COR-L47 (cell line): ENCODE data around the gene PLAA.

Experiments
- DNase-seq: peaks from one replicate; lab custom pipeline; 2025; lab: John Stamatoyannopoulos, UW

The PLAA gene

GRCh38 chr9:26946753-26947727 is at the start of gene PLAA:
PLAA (minus strand) TSS chr9:26947242; CDS start chr9:26947045, 197 bp downstream.
- peak; percentile 94 for DNase-seq

- no peak for DNase-seq
These were observed 48.8 kb upstream of the PLAA start for GRCh38 chr9:26995810-26996209.

- DNase-seq: no peak
These were observed 36.3 kb upstream of the PLAA start for GRCh38 chr9:26983340-26983739.

GRCh38 chr9:26975728-26976707 is 29.0 kb upstream of the PLAA start:
- peak; percentile 17 for DNase-seq

GRCh38 chr9:26974927-26975326 is 27.9 kb upstream of the PLAA start:
- DNase-seq: no peak

- no peak for DNase-seq
These were observed 26.9 kb upstream of the PLAA start for GRCh38 chr9:26973989-26974388.

- no peak for DNase-seq
These were observed 24.7 kb upstream of the PLAA start for GRCh38 chr9:26971721-26972120.

GRCh38 chr9:26956860-26957233 is 9.8 kb upstream of the PLAA start:
- no peak for DNase-seq

- DNase-seq: peak; percentile 100
These were observed 9.1 kb upstream of the PLAA start, which contains the start of gene IFT74 for GRCh38 chr9:26955921-26956859. IFT74 (plus strand) TSS chr9:26956412; CDS start chr9:26961968, 5,556 bp downstream.

- DNase-seq: no peak
These were observed 8.3 kb upstream of the PLAA start for GRCh38 chr9:26955222-26955903.

- no peak for DNase-seq
These were observed 7.0 kb upstream of the PLAA start for GRCh38 chr9:26954050-26954508.

GRCh38 chr9:26951794-26952193 is 4.8 kb upstream of the PLAA start:
- no peak for DNase-seq

GRCh38 chr9:26950521-26950920 is 3.5 kb upstream of the PLAA start:
- no peak for DNase-seq

GRCh38 chr9:26949637-26950069 is 2.6 kb upstream of the PLAA start:
- no peak for DNase-seq

GRCh38 chr9:26947736-26948135 is 694 bp upstream of the PLAA start:
- DNase-seq: no peak

- DNase-seq: no peak
These were observed 1.5 kb downstream of the PLAA start for GRCh38 chr9:26945591-26945990.

GRCh38 chr9:26940779-26941178 is 6.3 kb downstream of the PLAA start:
- DNase-seq: no peak

GRCh38 chr9:26939955-26940711 is 6.9 kb downstream of the PLAA start:
- no peak for DNase-seq

- no peak for DNase-seq
These were observed 9.1 kb downstream of the PLAA start for GRCh38 chr9:26937816-26938371.
